ENCODE data around the gene CAPN8. TPM values are rescaled to one million over a fixed set of nuclear protein-coding genes. Genes with fewer than 3 reads are reported as not detected.

The CAPN8 gene
- not detected for total RNA-seq
- not detected for polyA plus RNA-seq
- long read RNA-seq, donor 1 = 0 reads
- long read RNA-seq, donor 2 = 0 reads
- long read RNA-seq, donor 3 = 0 reads

- Histone ChIP-seq H3K27me3 (no peaks in the 10 kb centered on the region), H3K27ac (no peak within 1 kb of the TSS), H3K4me1 (no peaks in the 10 kb centered on the region), H3K4me3 (no peak within 1 kb of the TSS), H3K36me3 (no peaks in the 10 kb centered on the region), H3K9me3 (no peaks in the 10 kb centered on the region)
- TF ChIP-seq CTCF (IDR thresholded peaks at IDR 0.05) (no peak), POLR2A (IDR thresholded peaks at IDR 0.05) (no peak)
- WGBS, 4 donors = 69 to 75% (median 74%) methylated on average over 6 of the region's 6 CpGs
- no peak for DNase-seq
- intact Hi-C loops (cut with DNase I) = loop anchor here in 1 of 10 donors (5.0 kb wide), 1 partner anchor 528 kb away; no protein-coding TSS in a partner anchor
- no peak for ATAC-seq
These were observed at the start of gene CAPN8 for GRCh38 chr1:223665592-223666312. CAPN8 (minus strand) TSS chr1:223665701; CDS start chr1:223665646, 55 bp downstream.

GRCh38 chr1:223714849-223715603 lies 49.5 kb upstream of the CAPN8 start:
- Histone ChIP-seq H3K27ac (peak overlapping the region in 5 of 12 donors; percentile 7 to 98 (median 25)), H3K4me3 (peak overlapping the region in 8 of 12 donors; percentile 8 to 97 (median 75)), H3K36me3 (peaks cover 3 to 35% (median 29%) of the 10 kb centered on the region in 9 donors), H3K27me3 (no peaks in the 10 kb centered on the region), H3K4me1 (peaks cover 0 to 73% (median 46%) of the 10 kb centered on the region in 12 donors), H3K9me3 (no peaks in the 10 kb centered on the region)
- intact Hi-C loops (cut with DNase I) = loop anchor here in 3 of 10 donors (5.0 kb wide), 2 partner anchors 32 to 132 kb away; partner anchors contain the start of gene TP53BP2 (in 1 of the 3)
- no peak for TF ChIP-seq POLR2A (IDR thresholded peaks at IDR 0.05)
- no peak for TF ChIP-seq CTCF (IDR thresholded peaks at IDR 0.05)
- ATAC-seq = no peak
- no peak for DNase-seq
- 64 to 76% (median 68%) methylated on average over 9 of the region's 9 CpGs for WGBS, 4 donors

- peaks cover 3 to 28% (median 23%) of the 10 kb centered on the region in 9 donors for H3K36me3 ChIP-seq
- H3K27me3 ChIP-seq = no peaks in the 10 kb centered on the region
- TF ChIP-seq CTCF (IDR thresholded peaks at IDR 0.05) (no peak), POLR2A (IDR thresholded peaks at IDR 0.05) (no peak)
- DNase-seq (no peak), ATAC-seq (no peak)
- H3K4me3 ChIP-seq = peak overlapping the region in 8 of 12 donors; percentile 11 to 97 (median 90)
- peaks cover 0 to 69% (median 48%) of the 10 kb centered on the region in 12 donors for H3K4me1 ChIP-seq
- no peaks in the 10 kb centered on the region for H3K9me3 ChIP-seq
- intact Hi-C loops (cut with DNase I) = loop anchor here in 3 of 10 donors (5.0 kb wide), 2 partner anchors 33 to 133 kb away; partner anchors contain the start of gene TP53BP2 (in 1 of the 3)
- H3K27ac ChIP-seq = peak overlapping the region in 5 of 12 donors; percentile 95 to 99 (median 98)
- 68 to 91% (median 88%) methylated on average over 2 of the region's 2 CpGs for WGBS, 4 donors
These were observed 48.9 kb upstream of the CAPN8 start for GRCh38 chr1:223714421-223714724.
